Coronary artery (tissue), 2 donors: Measurements from ENCODE around the gene CADPS2.

Experiments used
- DNase-seq: peaks from one replicate; pipeline ENCODE4 v3.0.0-alpha.2; 2017; ENCODE audit warnings: low spot score
- H3K27ac ChIP-seq, 2 donors: fragments of 200-600 bp; sonication (generic); one replicate each; pipeline ENCODE4 v1.5.1; 2016 to 2019
- H3K4me3 ChIP-seq: fragments of 200-600 bp; sonication (generic); 2 replicates; pipeline ENCODE4 v1.5.1; 2016; ENCODE audit warnings: mild to moderate bottlenecking, moderate library complexity
- TF ChIP-seq, protein P1 (sequence below): fragments of 200-600 bp; sonication (generic); IDR thresholded peaks from one replicate; pipeline ENCODE4 v1.5.1; 2019; ENCODE audit warnings: antibody characterized with exemption

Gene CADPS2

DNA sequence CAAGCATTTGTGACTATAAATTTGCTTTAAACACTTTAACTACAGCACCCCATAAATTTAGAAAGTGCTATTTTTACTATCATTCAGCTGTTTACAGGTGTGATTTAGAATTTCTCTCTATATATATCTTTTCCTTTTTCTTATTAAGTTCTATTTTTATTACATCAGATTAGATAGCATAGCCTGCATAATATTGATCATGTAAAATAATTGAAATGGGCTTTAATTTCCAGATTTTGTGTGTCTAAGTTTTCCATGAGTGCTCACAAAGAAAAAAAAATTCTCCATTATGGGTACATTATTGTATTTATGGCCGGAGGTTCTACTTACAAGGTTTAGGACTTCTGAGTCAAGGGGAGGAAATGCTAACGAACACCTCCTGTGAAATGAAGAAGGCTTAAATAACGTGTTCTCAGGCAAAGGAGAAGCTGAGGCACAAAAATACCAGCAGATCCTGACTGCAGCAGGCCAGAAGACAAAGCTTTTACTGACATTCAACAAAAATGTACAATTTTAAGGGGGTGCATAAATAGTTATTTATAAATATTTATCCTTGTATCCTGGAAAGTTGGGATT is 301.5 kb downstream of the CADPS2 start:
- TF ChIP-seq, protein P1, sequence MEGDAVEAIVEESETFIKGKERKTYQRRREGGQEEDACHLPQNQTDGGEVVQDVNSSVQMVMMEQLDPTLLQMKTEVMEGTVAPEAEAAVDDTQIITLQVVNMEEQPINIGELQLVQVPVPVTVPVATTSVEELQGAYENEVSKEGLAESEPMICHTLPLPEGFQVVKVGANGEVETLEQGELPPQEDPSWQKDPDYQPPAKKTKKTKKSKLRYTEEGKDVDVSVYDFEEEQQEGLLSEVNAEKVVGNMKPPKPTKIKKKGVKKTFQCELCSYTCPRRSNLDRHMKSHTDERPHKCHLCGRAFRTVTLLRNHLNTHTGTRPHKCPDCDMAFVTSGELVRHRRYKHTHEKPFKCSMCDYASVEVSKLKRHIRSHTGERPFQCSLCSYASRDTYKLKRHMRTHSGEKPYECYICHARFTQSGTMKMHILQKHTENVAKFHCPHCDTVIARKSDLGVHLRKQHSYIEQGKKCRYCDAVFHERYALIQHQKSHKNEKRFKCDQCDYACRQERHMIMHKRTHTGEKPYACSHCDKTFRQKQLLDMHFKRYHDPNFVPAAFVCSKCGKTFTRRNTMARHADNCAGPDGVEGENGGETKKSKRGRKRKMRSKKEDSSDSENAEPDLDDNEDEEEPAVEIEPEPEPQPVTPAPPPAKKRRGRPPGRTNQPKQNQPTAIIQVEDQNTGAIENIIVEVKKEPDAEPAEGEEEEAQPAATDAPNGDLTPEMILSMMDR, result no peak
- Histone ChIP-seq H3K4me3 (no peak overlapping the region), H3K27ac (no peak overlapping the region)
- no peak for DNase-seq

DNA sequence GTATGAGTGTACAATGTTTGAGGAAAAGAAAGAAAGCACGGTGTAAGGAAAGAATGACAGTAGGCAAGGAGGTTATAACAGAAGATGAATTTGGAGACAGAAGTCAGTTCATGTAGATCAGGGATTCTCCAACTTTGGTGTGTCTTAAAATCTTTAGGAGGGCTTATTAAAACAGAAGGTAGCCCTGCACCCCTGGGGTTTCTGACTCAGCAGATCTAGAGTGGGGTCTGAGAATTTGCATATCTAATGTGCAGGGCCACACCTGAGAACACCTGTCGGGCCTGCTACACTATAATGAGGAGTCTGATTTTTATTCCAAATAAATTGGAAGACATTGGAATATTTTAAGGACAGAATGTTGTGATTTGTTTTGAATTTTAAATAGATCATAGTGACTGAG is 307.9 kb downstream of the CADPS2 start:
- Histone ChIP-seq H3K27ac (no peak overlapping the region), H3K4me3 (no peak overlapping the region)
- no peak for DNase-seq
- TF ChIP-seq, protein P1, result no peak

DNA sequence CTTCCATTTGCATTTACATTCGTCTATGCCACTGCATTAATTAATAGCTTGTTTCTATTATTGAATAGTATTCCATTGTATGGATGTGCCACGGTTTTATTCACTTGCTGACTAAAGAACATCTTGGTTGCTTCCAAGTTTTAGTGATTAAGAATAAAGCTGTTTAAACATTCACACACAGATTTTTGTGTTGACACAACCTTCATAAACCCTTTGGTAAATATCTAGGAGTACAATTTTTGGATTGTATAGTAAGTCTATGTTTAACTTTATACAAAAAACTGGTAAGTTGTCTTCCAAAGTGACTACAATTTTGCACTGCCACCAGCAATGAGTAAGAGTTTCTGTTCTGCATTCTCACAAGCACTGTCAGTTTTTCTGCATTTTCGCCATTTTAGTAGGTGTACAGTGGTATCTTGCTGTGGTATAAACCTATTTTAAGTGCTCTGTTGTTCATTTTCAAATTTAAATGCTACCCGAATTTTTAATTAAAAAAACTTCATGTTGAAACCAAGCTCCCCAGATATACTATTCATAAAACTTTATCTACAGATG is 308.7 kb downstream of the CADPS2 start:
- Histone ChIP-seq H3K4me3 (no peak overlapping the region), H3K27ac (no peak overlapping the region)
- TF ChIP-seq, protein P1, result no peak
- DNase-seq, result no peak

DNA sequence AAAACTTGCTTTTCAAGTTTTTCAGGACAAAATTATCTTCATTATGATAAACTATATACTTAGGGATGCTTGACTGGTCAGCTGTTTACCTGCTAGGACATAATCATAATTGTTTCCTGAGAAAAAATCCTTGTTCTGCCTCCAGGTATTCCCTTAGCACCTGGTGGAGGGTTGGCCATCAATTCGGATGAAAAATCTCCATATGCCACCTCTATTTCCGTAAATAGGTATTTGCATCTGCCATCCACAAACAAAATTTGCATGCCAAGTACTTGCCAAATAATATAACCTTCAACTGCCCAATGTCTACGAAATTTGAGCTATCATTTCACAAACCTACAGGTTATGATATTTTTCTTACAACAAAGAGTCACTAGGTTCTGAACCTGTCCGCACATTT is 313.6 kb downstream of the CADPS2 start:
- TF ChIP-seq, protein P1, result no peak
- Histone ChIP-seq H3K4me3 (no peak overlapping the region), H3K27ac (no peak overlapping the region)
- no peak for DNase-seq

DNA sequence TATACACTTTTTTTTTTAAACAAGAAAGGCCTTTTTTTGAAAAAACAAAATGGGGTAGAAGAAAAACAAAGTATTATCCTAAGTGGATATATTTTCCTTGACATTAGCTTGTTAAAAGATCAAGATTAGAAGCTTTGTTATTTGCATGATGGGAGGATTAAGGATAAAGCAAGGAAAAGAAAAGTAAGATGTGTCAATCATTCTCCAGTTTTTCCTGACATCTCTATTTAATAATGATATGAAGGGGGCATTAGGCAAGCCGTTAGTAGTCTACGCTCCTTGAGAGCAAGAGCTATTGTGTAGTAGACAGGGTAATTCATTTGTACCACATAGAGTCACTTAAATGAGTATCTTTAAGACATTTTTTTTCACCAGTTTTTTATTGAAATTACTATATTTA is 324.9 kb downstream of the CADPS2 start:
- no peak overlapping the region for H3K4me3 ChIP-seq
- no peak overlapping the region for H3K27ac ChIP-seq
- TF ChIP-seq, protein P1, result no peak
- DNase-seq, result no peak

DNA sequence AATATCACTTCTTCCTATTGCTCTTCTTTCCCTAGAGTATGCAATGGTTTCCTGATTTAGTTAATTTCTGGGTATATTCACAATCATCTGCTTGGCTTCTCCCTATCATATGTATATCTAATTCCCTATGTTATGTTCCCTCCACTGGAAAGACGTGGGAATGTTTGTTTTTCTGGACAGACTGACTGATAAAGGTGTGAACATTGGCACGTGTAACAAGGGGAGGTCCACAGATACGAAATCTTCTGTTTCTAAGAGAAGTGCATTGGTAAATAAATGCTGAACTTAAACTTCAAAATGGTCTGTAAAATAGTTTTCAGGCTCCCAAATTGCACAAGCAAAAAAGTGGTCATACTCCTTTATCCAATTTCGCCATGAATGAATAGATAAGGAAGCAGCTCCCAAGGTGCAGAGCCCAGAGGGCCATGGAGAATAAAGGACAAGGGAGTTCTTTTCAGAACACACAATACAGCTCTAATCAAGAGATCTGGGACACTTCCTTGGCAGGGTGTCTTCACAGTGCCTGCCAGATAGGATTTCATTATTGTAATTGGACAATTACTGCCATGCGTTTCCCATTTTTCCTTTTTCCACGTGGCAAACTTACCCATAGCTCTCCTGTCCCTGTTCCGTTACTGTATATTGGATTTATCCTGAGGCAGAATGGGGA is 329.3 kb downstream of the CADPS2 start:
- Histone ChIP-seq H3K27ac (no peak overlapping the region), H3K4me3 (no peak overlapping the region)
- TF ChIP-seq, protein P1, result no peak
- no peak for DNase-seq

DNA sequence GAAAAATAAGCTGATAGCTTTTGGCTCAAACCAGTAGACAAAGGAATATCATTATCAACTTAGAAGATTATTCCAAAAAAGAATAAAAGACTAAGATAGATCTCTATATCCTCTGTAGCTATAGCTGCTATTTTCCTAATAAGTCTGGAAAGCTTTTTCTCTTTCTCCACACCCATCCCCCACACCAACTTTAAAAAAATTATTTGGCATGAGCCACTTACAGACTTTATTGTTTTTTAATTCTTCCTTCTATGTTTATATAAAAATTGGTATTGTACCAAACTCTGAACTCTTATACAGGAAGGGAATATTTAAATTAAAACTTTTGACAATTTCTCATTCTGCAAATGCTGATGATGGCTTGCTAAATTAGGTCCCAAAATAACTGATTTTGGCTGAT is 330.0 kb downstream of the CADPS2 start:
- H3K4me3 ChIP-seq, result no peak overlapping the region
- H3K27ac ChIP-seq, result no peak overlapping the region
- TF ChIP-seq, protein P1, result no peak
- DNase-seq, result no peak
